ENCODE results near the gene KRTAP4-5. TPM values are rescaled to one million over a fixed set of nuclear protein-coding genes. Genes with fewer than 3 reads are reported as not detected.
A peak's percentile ranks its signal among the peaks of the same experiment; 100 is the strongest.
"Not testable (repeated sequence)": the region's sequence is repeated elsewhere in the genome, so short reads cannot be mapped to it uniquely, and the experiment has no call there.

Gene KRTAP4-5
- total RNA-seq, 1 experiment from 2014 or later = not detected

GRCh38 chr17:41107941-41108450 is 41.6 kb downstream of the KRTAP4-5 start:
- H3K27me3 ChIP-seq (ENCODE audit: insufficient read depth, low read depth) = no peaks in the 10 kb centered on the region
- no peak overlapping the region for H3K27ac ChIP-seq
- POLR2A ChIA-PET (ENCODE audit: unreplicated experiment) = no interaction called here
- H3F3A ChIP-seq (ENCODE audit: insufficient read depth, low read depth) = peaks cover 15% of the 10 kb centered on the region; the same call in 1 of the 2 replicates
- TF ChIP-seq, protein P1, sequence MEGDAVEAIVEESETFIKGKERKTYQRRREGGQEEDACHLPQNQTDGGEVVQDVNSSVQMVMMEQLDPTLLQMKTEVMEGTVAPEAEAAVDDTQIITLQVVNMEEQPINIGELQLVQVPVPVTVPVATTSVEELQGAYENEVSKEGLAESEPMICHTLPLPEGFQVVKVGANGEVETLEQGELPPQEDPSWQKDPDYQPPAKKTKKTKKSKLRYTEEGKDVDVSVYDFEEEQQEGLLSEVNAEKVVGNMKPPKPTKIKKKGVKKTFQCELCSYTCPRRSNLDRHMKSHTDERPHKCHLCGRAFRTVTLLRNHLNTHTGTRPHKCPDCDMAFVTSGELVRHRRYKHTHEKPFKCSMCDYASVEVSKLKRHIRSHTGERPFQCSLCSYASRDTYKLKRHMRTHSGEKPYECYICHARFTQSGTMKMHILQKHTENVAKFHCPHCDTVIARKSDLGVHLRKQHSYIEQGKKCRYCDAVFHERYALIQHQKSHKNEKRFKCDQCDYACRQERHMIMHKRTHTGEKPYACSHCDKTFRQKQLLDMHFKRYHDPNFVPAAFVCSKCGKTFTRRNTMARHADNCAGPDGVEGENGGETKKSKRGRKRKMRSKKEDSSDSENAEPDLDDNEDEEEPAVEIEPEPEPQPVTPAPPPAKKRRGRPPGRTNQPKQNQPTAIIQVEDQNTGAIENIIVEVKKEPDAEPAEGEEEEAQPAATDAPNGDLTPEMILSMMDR (conservative IDR thresholded peaks at IDR 0.05) = no peak
- no TSS peak for BruUV-seq (replicated peaks)
- no peaks in the 10 kb centered on the region for H4K20me1 ChIP-seq (ENCODE audit: insufficient read depth)
- CTCF ChIA-PET = no interaction called here
- no peak overlapping the region for H3K4me3 ChIP-seq
- H2AFZ ChIP-seq = no peak overlapping the region
- H3K9me2 ChIP-seq (ENCODE audit: insufficient read depth) = no peaks in the 10 kb centered on the region
- no peak for DNase-seq
- no peaks in the 10 kb centered on the region for H3K36me3 ChIP-seq (ENCODE audit: low read depth)
- H3K4me2 ChIP-seq = no peak overlapping the region
- intact Hi-C loops (cut with micrococcal nuclease; ENCODE audit: unreplicated experiment) = no loop called here
- H3K79me2 ChIP-seq (ENCODE audit: low read depth) = no peaks in the 10 kb centered on the region
- H3K9me3 ChIP-seq (ENCODE audit: insufficient read depth, low read depth) = peaks cover 13% of the 10 kb centered on the region
- peaks cover 22% of the 10 kb centered on the region for H3K4me1 ChIP-seq (replicated peaks; ENCODE audit: insufficient read depth)

GRCh38 chr17:41105347-41105746 is 44.3 kb downstream of the KRTAP4-5 start, which contains the start of gene KRTAP4-9:
TSS of gene KRTAP4-9 (plus strand) at chr17:41105389. CDS start at chr17:41105389, 0 bp downstream.
- peaks cover 25% of the 10 kb centered on the region for H3K4me1 ChIP-seq (replicated peaks; ENCODE audit: insufficient read depth)
- H3K4me2 ChIP-seq = peak within 1 kb of the TSS; percentile 49
- POLR2A ChIA-PET (ENCODE audit: unreplicated experiment); H3K4me3 ChIP-seq; H3K79me2 ChIP-seq (ENCODE audit: low read depth); CTCF ChIA-PET; H2AFZ ChIP-seq; BruUV-seq (replicated peaks); DNase-seq; H3K27me3 ChIP-seq (ENCODE audit: insufficient read depth, low read depth); H3K9me2 ChIP-seq (ENCODE audit: insufficient read depth); H3K36me3 ChIP-seq (ENCODE audit: low read depth); intact Hi-C loops (cut with micrococcal nuclease; ENCODE audit: unreplicated experiment); H4K20me1 ChIP-seq (ENCODE audit: insufficient read depth); H3K9me3 ChIP-seq (ENCODE audit: insufficient read depth, low read depth): not testable (repeated sequence)
- peaks cover 15% of the 10 kb centered on the region; the same call in 1 of the 2 replicates for H3F3A ChIP-seq (ENCODE audit: insufficient read depth, low read depth)
- H3K27ac ChIP-seq = peak within 1 kb of the TSS; percentile 73

DNA sequence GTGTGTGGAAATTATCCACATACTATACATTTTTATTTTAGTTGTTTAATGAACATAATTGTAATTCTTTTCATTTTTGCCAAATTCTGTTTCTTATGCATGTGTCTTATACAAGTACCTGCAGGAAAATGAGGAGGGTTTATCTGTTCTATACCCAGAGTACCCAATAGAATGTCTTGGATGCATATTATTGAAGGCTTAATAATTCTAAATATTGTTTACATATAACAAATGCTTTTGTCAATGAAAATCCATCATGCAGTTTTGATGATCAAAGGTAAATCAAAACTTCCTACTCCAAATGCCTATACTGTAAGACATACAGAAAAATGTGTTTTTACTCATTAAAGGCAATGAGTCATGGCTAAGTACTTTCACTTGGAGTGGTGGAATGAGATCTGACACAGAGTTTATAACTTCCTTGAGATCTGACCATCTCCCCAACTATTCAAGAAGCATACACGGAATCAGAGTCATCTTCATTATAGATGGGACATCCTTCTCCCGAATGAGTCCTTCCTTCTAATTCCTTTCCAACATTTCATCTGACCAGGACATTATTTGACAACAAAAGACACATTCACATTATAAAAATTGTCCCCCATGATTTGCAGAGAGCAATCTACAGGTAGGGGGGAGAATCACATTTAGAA is 45.1 kb downstream of the KRTAP4-5 start:
- not testable (repeated sequence) for H3K9me3 ChIP-seq (ENCODE audit: insufficient read depth, low read depth)

GRCh38 chr17:41103896-41104295 is 45.7 kb downstream of the KRTAP4-5 start:
- Histone ChIP-seq H3K27me3 (ENCODE audit: insufficient read depth, low read depth) (no peaks in the 10 kb centered on the region), H3K4me1 (replicated peaks; ENCODE audit: insufficient read depth) (peaks cover 39% of the 10 kb centered on the region), H2AFZ (no peak overlapping the region), H3K9me2 (ENCODE audit: insufficient read depth) (no peaks in the 10 kb centered on the region), H3K9me3 (ENCODE audit: insufficient read depth, low read depth) (no peaks in the 10 kb centered on the region), H4K20me1 (ENCODE audit: insufficient read depth) (no peaks in the 10 kb centered on the region), H3K4me3 (no peak overlapping the region), H3K27ac (peak overlapping the region; percentile 64), H3K79me2 (ENCODE audit: low read depth) (no peaks in the 10 kb centered on the region), H3K36me3 (ENCODE audit: low read depth) (no peaks in the 10 kb centered on the region), H3F3A (ENCODE audit: insufficient read depth, low read depth) (peaks cover 20% of the 10 kb centered on the region; the same call in 1 of the 2 replicates), H3K4me2 (peak overlapping the region; percentile 9; the same call in 1 of the 2 replicates)
- intact Hi-C loops (cut with micrococcal nuclease; ENCODE audit: unreplicated experiment) = no loop called here
- TF ChIP-seq, protein P1 (conservative IDR thresholded peaks at IDR 0.05) = no peak
- no peak for TF ChIP-seq EZH2 (IDR thresholded peaks at IDR 0.05; ENCODE audit: low read depth)
- BruUV-seq (replicated peaks) = no TSS peak
- ChIA-PET POLR2A (ENCODE audit: unreplicated experiment) (no interaction called here), CTCF (no interaction called here)
- no peak for DNase-seq

More for the DNA sequence above, 45.1 kb downstream of the KRTAP4-5 start:
- H3K27me3 ChIP-seq (ENCODE audit: insufficient read depth, low read depth); POLR2A ChIA-PET (ENCODE audit: unreplicated experiment); H3K36me3 ChIP-seq (ENCODE audit: low read depth); intact Hi-C loops (cut with micrococcal nuclease; ENCODE audit: unreplicated experiment); H2AFZ ChIP-seq; H4K20me1 ChIP-seq (ENCODE audit: insufficient read depth); H3K4me3 ChIP-seq; H3K9me2 ChIP-seq (ENCODE audit: insufficient read depth); H3K79me2 ChIP-seq (ENCODE audit: low read depth); BruUV-seq (replicated peaks); CTCF ChIA-PET: not testable (repeated sequence)
- Histone ChIP-seq H3K27ac (peak overlapping the region; percentile 73), H3K4me2 (peak overlapping the region; percentile 49), H3K4me1 (replicated peaks; ENCODE audit: insufficient read depth) (peaks cover 33% of the 10 kb centered on the region), H3F3A (ENCODE audit: insufficient read depth, low read depth) (peaks cover 15% of the 10 kb centered on the region; the same call in 1 of the 2 replicates)
- peak in 1 of 2 experiments; percentile 84 for DNase-seq

All from PC-9 (cell line).